ENCODE measurements around the gene FAM13A.

FAM13A gene

GRCh38 chr4:88818631-88819470 lies 238.1 kb downstream of the FAM13A start:
- FAIRE-seq (peak; percentile 88), DNase-seq (ENCODE audit: insufficient read length, low spot score) (no peak)

- DNase-seq (ENCODE audit: insufficient read length, low spot score) (no peak), FAIRE-seq (peak; percentile 56)
Observed at GRCh38 chr4:88817740-88818139, 239.2 kb downstream of the FAM13A start.

GRCh38 chr4:88816360-88816759 lies 240.6 kb downstream of the FAM13A start:
- DNase-seq (ENCODE audit: insufficient read length, low spot score) (no peak), FAIRE-seq (no peak)

- DNase-seq (ENCODE audit: insufficient read length, low spot score), result no peak
- FAIRE-seq, result no peak
Observed at GRCh38 chr4:88814043-88814617, 242.9 kb downstream of the FAM13A start.

- DNase-seq (ENCODE audit: insufficient read length, low spot score), result no peak
- no peak for FAIRE-seq
Observed at GRCh38 chr4:88813013-88813412, 244.0 kb downstream of the FAM13A start.

- DNase-seq (ENCODE audit: insufficient read length, low spot score), result no peak
Observed at GRCh38 chr4:88812420-88812819, 244.6 kb downstream of the FAM13A start.

GRCh38 chr4:88811904-88812303 lies 245.1 kb downstream of the FAM13A start:
- DNase-seq (ENCODE audit: insufficient read length, low spot score), result no peak
- no peak for FAIRE-seq

More at GRCh38 chr4:88812420-88812819, 244.6 kb downstream of the FAM13A start:
- FAIRE-seq, result no peak

GRCh38 chr4:88810325-88810724 lies 246.7 kb downstream of the FAM13A start:
- no peak for FAIRE-seq

GRCh38 chr4:88809576-88810219 lies 247.3 kb downstream of the FAM13A start:
- DNase-seq (ENCODE audit: insufficient read length, low spot score) (no peak), FAIRE-seq (no peak)

More at GRCh38 chr4:88810325-88810724, 246.7 kb downstream of the FAM13A start:
- no peak for DNase-seq (ENCODE audit: insufficient read length, low spot score)

GRCh38 chr4:88809101-88809500 lies 247.9 kb downstream of the FAM13A start:
- DNase-seq (ENCODE audit: insufficient read length, low spot score) (no peak), FAIRE-seq (no peak)

- no peak for FAIRE-seq
Observed at GRCh38 chr4:88807499-88807898, 249.5 kb downstream of the FAM13A start.

GRCh38 chr4:88804234-88804633 lies 252.8 kb downstream of the FAM13A start:
- FAIRE-seq (no peak), DNase-seq (ENCODE audit: insufficient read length, low spot score) (no peak)

More at GRCh38 chr4:88807499-88807898, 249.5 kb downstream of the FAM13A start:
- no peak for DNase-seq (ENCODE audit: insufficient read length, low spot score)

- FAIRE-seq (peak; percentile 31), DNase-seq (ENCODE audit: insufficient read length, low spot score) (no peak)
Observed at GRCh38 chr4:88803600-88804096, 253.3 kb downstream of the FAM13A start.

- DNase-seq (ENCODE audit: insufficient read length, low spot score) (no peak), FAIRE-seq (no peak)
Observed at GRCh38 chr4:88802585-88803286, 254.2 kb downstream of the FAM13A start.

- DNase-seq (ENCODE audit: insufficient read length, low spot score), result no peak
- peak; percentile 11 for FAIRE-seq
Observed at GRCh38 chr4:88802138-88802537, 254.8 kb downstream of the FAM13A start.

GRCh38 chr4:88799900-88800299 lies 257.1 kb downstream of the FAM13A start:
- DNase-seq (ENCODE audit: insufficient read length, low spot score) (no peak), FAIRE-seq (no peak)

GRCh38 chr4:88797725-88798124 lies 259.3 kb downstream of the FAM13A start:
- no peak for FAIRE-seq
- DNase-seq (ENCODE audit: insufficient read length, low spot score), result no peak

GRCh38 chr4:88796545-88796944 lies 260.4 kb downstream of the FAM13A start:
- FAIRE-seq, result no peak

GRCh38 chr4:88794952-88795351 lies 262.0 kb downstream of the FAM13A start:
- no peak for FAIRE-seq

More at GRCh38 chr4:88796545-88796944, 260.4 kb downstream of the FAM13A start:
- DNase-seq (ENCODE audit: insufficient read length, low spot score), result no peak

GRCh38 chr4:88794087-88794690 lies 262.8 kb downstream of the FAM13A start:
- DNase-seq (ENCODE audit: insufficient read length, low spot score) (no peak), FAIRE-seq (peak; percentile 28)

More at GRCh38 chr4:88794952-88795351, 262.0 kb downstream of the FAM13A start:
- no peak for DNase-seq (ENCODE audit: insufficient read length, low spot score)

Data from GM19239 (cell line).